ENCODE results near the gene CCNY. TPM values are rescaled to one million over a fixed set of nuclear protein-coding genes. Genes with fewer than 3 reads are reported as not detected.

Gene CCNY
- total and polyA plus RNA-seq, 2 of the 13 experiments (the other 11 are each of a cell fraction or from before 2014, with no cell fraction given), result 48.2 to 54.7 TPM

GRCh38 chr10:35447693-35448407 lies 111.5 kb downstream of the CCNY start (continued):
- TF ChIP-seq SNAPC2 (CRISPR knock-in tag; IDR thresholded peaks at IDR 0.05) (no peak), HNRNPK (IDR thresholded peaks at IDR 0.05; ENCODE audit: low read depth, low read length, poor library complexity, severe bottlenecking) (no peak), SOX13 (IDR thresholded peaks at IDR 0.05) (no peak), SOX13 (CRISPR knock-in tag; conservative IDR thresholded peaks at IDR 0.05 in 1 of 2, IDR thresholded peaks at IDR 0.05 in 1 of 2) (peak in 1 of 2 experiments; percentile 81; a peak in 2 of 4 replicates), ZNF225 (CRISPR knock-in tag; IDR thresholded peaks at IDR 0.05) (no peak), ZNF567 (CRISPR knock-in tag; IDR thresholded peaks at IDR 0.05; ENCODE audit: borderline replicate concordance) (no peak), ZFP91 (CRISPR knock-in tag; IDR thresholded peaks at IDR 0.05; ENCODE audit: borderline replicate concordance) (peak; percentile 44), ZNF878 (CRISPR knock-in tag; IDR thresholded peaks at IDR 0.05) (no peak), IRF2 (CRISPR knock-in tag; IDR thresholded peaks at IDR 0.05) (0 out of 2 replicates have a peak, but pooled peaks have one; percentile 28), TP53 (CRISPR knock-in tag; conservative IDR thresholded peaks at IDR 0.05) (no peak), XRCC5 (optimal IDR thresholded peaks at IDR 0.05; ENCODE audit: low read length) (no peak), POLR2A (IDR thresholded peaks at IDR 0.05; ENCODE audit: insufficient read depth in 1 of 2, low read depth in 2 of 2, low read length in 2 of 2) (0 out of 4 replicates have a peak, but pooled peaks of 1 of the 2 experiments have one; percentile 35), REPIN1 (CRISPR knock-in tag; IDR thresholded peaks at IDR 0.05; ENCODE audit: borderline replicate concordance, low read depth) (no peak), CCAR2 (optimal IDR thresholded peaks at IDR 0.05; ENCODE audit: low read depth, low read length) (no peak), MIER3 (CRISPR knock-in tag; IDR thresholded peaks at IDR 0.05; ENCODE audit: borderline replicate concordance) (no peak), HOXA9 (CRISPR knock-in tag; IDR thresholded peaks at IDR 0.05; ENCODE audit: borderline replicate concordance) (no peak), HMGA1 (CRISPR knock-in tag; conservative IDR thresholded peaks at IDR 0.05) (no peak)
- TF ChIP-seq, protein P1, sequence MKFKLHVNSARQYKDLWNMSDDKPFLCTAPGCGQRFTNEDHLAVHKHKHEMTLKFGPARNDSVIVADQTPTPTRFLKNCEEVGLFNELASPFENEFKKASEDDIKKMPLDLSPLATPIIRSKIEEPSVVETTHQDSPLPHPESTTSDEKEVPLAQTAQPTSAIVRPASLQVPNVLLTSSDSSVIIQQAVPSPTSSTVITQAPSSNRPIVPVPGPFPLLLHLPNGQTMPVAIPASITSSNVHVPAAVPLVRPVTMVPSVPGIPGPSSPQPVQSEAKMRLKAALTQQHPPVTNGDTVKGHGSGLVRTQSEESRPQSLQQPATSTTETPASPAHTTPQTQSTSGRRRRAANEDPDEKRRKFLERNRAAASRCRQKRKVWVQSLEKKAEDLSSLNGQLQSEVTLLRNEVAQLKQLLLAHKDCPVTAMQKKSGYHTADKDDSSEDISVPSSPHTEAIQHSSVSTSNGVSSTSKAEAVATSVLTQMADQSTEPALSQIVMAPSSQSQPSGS (CRISPR knock-in tag; IDR thresholded peaks at IDR 0.05), result 0 out of 2 replicates have a peak, but pooled peaks have one; percentile 16
- TF ChIP-seq, protein P2, sequence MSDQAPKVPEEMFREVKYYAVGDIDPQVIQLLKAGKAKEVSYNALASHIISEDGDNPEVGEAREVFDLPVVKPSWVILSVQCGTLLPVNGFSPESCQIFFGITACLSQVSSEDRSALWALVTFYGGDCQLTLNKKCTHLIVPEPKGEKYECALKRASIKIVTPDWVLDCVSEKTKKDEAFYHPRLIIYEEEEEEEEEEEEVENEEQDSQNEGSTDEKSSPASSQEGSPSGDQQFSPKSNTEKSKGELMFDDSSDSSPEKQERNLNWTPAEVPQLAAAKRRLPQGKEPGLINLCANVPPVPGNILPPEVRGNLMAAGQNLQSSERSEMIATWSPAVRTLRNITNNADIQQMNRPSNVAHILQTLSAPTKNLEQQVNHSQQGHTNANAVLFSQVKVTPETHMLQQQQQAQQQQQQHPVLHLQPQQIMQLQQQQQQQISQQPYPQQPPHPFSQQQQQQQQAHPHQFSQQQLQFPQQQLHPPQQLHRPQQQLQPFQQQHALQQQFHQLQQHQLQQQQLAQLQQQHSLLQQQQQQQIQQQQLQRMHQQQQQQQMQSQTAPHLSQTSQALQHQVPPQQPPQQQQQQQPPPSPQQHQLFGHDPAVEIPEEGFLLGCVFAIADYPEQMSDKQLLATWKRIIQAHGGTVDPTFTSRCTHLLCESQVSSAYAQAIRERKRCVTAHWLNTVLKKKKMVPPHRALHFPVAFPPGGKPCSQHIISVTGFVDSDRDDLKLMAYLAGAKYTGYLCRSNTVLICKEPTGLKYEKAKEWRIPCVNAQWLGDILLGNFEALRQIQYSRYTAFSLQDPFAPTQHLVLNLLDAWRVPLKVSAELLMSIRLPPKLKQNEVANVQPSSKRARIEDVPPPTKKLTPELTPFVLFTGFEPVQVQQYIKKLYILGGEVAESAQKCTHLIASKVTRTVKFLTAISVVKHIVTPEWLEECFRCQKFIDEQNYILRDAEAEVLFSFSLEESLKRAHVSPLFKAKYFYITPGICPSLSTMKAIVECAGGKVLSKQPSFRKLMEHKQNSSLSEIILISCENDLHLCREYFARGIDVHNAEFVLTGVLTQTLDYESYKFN (CRISPR knock-in tag; conservative IDR thresholded peaks at IDR 0.05), result peak; percentile 31; the same call in 1 of the 2 replicates
- TF ChIP-seq, protein P3, sequence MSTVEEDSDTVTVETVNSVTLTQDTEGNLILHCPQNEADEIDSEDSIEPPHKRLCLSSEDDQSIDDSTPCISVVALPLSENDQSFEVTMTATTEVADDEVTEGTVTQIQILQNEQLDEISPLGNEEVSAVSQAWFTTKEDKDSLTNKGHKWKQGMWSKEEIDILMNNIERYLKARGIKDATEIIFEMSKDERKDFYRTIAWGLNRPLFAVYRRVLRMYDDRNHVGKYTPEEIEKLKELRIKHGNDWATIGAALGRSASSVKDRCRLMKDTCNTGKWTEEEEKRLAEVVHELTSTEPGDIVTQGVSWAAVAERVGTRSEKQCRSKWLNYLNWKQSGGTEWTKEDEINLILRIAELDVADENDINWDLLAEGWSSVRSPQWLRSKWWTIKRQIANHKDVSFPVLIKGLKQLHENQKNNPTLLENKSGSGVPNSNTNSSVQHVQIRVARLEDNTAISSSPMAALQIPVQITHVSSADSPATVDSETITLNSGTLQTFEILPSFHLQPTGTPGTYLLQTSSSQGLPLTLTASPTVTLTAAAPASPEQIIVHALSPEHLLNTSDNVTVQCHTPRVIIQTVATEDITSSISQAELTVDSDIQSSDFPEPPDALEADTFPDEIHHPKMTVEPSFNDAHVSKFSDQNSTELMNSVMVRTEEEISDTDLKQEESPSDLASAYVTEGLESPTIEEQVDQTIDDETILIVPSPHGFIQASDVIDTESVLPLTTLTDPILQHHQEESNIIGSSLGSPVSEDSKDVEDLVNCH (CRISPR knock-in tag; IDR thresholded peaks at IDR 0.05), result no peak

Data from HepG2 (cell line).